NCI-H2029 (cell line): ENCODE data around the gene COL16A1.

Source experiments
- DNase-seq: peaks from one replicate; lab custom pipeline; 2025; lab: John Stamatoyannopoulos, UW

COL16A1 gene

DNA sequence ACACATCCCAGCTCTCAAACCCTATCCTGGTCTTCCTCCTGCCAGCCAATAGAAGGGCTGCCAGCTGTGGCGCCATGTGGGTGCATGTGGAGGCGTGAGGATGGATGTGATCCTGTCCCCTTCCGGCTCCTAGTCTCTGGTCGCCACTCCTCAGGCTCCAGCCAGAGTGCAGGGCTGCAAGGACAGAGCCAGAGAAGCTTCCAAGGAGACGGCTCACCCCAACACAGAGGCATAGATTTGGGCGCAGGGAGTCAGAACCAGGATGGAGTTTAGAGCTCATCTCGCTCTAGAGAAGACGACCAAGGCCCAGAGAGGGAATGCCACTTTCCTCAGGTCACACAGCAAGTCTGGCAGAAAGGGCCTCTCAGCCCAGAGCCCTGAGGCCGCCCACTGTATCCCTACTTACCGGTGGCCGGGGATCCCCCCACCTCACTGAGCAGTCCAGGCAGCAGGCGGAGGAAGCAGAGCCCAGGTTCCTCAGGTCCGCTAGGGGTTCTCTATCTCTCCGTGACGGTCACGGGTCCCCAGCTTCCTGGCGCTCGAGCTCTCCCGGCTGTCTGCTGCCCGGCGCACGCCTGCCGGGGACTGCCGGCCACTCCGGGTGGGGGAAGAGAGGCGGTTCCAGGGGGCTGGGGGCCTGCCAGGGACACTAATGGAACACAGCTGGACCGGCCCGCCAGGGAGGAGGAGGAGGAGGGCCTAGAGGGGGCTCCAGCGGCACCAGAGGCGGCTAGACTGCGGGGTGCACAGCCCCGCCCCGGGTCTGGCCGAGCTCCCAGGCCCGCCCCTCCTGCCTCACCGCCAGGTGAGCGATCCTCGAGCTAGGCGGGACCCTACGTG, at the start of gene COL16A1:
Gene COL16A1 (minus strand): TSS at position 587 of the 840 bp plus-strand sequence. CDS start 1,824 bp downstream, outside the sequence.
- DNase-seq, result no peak

DNA sequence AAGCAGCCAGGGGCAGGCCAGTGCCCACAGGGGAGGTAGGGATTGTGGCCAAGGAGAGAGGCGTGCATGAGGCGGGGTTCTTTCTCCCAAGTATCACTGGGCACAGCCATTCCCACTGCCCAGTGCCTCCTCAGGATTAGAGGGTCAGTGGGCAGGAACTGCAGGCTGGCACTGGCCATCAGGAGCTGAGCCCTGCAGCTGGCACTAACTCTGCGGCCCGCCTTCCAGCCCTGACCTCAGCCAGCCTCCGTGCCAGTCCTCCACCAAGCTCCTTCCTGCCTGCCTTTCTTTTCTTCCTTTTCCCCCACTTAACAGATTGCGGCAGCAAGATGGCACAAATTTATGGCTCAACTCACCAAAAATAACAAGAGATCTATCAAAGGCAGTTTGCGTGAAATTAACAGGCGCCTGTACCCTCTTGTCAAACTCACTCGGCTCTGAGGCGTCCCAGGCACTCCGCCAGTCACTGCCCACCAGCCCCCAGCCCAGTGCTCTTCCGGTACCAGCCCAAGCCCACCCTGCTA, 49.2 kb upstream of the COL16A1 start:
- DNase-seq, result no peak

DNA sequence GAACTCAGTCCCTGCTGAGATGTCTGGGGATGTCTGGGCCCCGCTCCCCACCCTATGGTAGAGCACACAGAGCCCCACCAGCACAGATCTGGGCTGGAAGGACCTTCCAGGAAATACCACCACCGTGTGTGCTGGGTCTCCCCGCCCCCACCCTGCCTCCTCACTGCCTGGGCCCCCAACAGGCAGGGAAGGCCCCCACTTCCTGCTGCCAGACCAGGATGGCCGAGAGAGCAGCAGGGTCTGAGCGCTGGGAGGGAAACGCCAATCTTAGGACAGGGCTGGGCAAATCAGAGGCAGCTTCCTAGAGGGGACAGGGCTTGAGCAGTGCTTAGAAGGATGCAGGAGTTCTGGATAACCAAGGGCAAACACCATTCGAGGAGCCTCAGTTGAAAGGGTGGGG, 48.4 kb upstream of the COL16A1 start:
- no peak for DNase-seq

DNA sequence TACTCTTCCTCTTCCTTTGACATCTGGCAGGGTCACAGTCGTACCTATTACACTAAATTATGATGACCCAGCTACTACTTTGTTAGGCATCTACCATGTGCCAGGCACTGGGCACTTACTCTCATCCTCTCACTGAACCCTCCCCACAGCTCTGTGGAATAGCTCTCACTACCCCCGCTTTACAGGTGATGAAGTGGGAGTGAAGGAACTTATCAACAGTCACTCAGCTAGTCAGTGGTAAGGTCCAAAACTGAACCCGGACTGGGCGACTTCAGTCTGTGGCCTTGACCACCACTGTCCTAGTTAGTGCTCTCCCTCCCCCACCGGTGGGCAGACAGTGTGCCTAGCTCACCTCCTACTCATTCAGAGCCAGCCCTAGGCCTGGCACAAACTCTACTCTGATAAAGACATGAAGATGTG, 48.0 kb upstream of the COL16A1 start:
- no peak for DNase-seq

DNA sequence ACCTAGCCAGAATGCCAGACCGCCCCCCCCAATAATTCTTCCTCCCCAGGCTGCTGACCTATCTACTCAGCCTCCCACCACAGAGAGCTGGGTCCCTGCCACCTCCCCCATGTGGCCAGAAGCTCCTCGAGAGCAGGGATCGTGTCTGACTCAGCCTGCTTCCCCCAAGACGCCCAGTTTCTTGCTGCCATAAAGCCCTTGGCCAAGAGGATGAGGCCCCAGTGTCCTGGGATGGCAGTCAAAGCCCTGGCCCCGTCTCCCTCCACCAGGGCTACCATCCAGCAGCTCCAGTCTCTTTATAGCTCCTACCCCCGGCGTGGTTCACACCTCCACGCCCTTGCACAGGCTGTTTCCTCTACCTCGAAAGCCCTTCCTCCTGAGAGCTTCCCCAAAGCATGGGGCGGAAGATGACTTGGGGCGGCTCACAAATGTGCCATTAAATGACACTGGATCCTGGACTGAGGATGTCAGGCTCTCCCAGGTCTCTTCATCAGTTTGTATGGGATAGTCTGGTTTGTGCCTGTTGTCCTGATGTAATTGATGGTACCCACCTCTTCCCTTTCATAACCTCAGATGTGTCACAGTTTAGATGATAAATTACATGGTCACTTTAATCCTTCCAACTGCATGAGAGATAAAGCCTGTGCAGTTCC, 47.2 kb upstream of the COL16A1 start:
- no peak for DNase-seq

DNA sequence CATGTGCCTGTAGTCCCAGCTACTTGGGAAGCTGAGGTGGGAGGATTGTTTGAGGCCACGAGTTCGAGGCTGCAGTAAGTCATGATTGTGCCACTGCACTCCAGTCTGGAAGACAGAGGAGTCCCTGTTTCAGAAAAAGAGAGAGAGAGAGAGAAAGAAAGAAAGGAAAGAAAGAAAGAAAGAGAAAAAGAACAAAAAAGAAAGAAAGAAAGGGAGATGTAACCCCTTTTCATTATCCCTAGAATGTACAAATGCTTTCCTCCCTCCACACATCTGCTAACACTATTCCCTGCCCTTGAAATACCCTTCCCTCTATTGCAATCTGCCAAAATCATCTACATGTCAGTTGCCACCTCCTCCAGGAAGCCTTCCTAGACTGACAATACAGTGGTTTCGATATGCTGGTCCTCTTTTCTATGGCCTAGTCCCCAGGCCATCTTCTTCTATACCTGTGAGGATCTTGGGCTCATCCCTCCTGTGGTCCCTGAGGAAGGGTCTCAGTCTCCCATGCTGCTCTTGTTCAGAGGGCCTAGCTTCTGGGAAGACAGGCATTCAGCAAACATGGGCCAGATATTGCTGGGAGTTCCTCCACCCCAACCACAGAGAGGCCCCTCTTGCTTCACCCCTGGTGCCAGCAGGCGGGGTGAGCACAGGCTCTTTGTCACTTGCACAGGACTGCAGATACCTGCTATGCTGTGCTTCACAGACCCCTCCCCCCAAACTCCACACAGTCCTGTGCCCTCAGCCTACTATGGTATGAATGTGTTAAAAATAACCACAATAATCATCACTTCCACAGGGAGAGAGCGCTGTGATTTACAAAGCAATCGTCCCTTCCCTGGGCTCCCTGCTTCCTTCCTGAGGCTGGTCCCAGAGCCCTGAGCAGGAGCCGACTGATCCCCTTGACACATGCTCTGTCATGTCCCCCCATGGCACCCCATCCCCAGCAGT, 46.2 kb upstream of the COL16A1 start:
- DNase-seq, result no peak

DNA sequence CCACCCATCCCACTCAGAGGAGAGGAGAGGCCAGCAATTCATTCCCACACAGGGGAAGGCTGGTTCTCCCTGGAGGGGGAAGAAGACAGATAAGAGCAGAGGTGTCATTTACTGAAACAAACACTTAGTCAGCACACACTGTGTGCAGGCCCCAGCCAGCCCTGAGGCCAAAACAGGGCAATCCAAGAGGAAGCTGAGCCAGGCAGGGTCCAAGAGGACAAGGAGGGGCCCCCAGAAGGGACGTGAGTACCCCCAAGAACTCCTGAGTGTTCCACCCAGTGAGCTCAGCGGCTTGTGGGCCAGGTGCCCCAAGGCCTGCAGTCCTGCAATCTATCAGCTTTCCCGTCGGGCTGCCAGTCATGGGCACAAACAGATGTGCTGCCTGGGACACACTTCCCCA, 44.5 kb upstream of the COL16A1 start:
- no peak for DNase-seq

DNA sequence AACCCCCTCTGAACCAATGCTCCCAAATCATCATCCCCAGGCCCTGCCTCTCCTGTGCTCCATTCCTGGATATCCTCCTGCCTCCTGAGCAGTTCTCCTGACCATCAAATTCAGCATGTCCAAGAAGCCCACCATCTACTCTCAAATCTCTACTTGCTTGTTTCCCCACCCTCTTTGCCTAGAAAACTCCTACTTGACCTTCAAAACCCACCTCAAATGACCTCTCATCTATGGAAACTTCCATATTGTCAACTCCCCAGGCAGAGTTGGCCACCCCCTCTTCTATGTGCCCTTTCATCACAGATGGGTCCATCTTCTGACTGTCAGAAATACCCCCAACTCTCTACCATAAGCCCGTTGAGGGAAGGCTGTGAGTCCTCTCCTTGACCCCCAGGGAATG, 43.5 kb upstream of the COL16A1 start:
- DNase-seq, result no peak

DNA sequence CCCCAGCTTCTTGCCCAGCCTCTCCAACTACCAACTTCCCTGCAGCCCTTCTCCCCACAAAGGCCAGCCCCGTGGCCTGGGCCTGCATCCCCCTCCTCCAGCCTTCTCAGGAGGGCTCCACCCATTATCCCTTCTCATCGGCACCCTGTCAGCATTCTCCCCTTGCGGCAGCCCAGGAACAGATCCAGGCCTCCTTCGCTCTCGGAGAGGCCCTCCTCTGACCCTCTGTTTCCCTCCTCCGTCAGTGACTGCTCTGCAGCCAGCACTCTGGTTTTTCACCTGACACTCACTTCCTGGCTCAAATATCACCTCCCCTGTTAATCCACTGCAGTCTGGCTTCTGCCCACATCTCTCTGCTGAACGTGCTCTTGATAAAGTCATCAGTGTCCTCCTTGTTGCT, 42.9 kb upstream of the COL16A1 start:
- no peak for DNase-seq

DNA sequence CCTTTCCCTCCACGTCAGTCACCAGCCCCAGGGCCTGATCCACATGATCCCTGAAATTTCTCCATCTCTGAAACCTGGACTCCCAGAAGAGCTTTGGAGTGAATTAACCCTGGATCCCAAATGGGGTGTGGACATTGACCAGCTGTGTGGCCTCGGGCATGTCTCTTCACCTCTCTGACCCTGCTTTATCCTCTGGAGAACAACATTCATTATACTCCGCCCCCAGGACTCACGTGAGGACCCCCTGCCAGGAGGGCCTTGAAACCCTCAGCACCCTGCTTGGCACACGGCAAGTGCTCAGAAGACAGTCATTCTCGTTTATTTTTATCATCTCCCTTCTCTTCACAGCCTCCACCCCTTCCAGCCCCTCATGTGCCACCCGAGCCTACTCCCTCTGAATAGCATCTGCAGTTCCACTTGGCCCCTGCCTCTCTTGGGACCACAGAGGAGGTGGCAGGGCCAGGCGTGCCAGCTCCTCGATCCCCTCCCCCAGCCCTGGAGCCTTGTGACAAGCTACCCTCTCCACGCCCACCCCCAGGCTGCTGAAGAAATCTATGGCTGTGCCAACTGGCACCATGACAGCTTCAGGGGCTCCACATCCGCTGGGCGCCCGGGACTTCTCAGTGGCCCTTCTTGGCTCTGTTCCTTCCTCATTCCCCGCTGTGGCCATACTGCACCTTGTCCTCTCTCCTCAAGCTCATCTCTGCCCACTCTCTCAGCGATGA, 42.3 kb upstream of the COL16A1 start:
- no peak for DNase-seq

DNA sequence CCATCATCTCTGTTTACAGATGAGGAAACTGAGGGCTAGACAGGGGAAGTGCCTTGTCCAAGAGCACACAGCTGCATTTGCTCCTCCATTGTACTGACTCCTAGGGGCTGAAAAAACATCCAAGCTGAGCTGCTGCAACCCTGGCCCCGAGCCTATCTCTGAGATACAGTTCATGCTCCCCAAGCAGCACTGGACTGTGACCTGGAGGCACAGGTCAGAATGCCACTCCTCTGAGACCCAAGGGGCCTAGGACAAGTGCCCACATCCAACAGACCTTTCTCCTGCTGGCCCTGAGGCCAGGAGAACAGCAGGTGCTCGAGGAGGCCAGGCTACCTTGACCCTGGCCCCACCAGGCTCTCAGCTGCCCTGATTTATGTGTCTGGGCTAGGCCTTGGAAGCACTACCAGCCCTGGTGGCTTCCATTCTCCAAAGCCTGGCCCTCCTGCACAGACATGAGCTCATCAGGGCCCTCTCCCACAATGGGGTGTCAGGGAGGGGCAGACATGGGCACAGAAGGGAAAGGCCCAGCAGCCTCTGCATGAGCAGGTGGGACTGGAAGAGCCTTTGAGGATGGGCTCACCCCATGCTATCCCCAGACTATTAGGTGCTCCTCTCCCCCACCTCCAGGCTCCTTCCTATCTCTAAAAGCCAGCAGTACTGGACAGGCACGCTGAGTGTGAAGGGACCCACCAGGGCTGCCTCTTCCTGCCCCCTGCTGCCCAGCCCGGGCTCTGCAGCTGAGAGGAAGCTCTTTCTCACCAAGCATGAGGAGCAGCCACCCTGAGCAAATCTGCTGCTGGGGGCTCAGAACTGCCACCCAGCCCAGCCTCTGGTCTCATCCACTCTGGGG, 41.5 kb upstream of the COL16A1 start:
- DNase-seq, result no peak

DNA sequence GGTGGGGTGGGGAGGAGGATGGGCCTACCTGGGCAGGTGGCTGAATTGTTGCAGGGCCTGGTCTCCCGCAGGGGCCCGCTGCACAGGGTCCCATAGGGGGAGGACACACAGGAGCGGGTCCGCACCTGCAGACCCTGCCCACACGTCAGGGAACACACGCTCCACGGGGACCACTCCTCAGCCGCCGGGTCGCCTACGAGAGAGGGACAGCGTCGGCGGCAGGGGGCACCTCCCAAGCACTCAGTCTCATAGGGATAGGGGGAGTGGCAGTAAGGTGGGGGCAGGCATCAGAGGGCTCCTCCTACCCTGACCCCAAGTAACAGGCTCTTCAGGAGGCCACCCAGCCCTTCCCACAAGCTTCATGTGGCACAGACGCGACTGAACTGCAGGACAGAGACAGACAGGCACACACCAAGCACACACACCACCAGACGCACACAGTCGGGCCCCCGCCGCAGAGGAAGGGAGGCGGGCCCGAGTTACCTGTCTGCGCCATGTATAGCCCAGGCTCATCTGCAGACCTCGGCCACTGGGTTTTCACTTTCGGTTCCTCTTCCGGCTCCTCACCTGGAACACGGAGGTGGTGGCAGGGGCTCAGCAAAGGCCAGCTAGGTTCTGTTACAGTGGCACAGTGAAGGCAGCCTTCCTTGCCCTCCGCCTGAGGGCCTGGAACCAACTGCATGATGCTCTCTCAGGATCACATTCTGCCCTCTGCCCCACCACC, 40.5 kb upstream of the COL16A1 start:
- no peak for DNase-seq

DNA sequence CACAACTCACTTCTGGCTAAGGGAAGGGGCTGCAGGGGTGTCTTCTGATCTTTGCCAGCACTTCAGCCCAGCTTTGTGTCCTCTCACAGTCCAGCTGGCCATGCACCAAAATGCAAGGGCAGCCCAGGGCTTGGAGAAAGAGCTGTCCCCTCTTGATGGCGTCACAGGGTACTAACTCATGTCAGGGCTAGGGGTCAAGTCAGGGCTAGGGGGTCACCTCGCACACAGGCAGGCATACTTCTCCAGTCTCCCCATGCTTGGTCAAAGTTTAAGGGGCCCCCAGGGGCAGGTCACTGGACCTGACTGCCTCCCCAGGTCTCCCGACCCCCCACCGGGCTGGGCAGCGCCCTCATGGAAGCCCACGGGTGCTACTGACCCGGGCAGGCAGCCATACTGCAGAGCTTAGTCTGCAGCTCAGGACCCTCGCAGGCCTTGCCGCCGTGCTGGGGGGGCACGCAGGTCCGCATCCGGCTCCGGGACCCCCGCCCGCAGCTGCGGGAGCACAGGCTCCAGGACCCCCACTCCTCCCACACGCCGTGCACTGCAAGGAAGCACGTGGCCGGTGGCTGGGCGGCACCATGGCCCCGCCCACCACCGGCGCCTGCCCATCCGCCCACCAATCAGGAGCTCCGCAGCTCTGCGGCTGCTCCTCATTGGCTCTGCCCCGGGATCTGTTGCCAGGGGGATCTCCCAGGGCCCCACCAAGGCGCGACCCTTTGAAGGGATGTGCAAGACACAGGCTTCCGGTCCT, 38.8 kb upstream of the COL16A1 start:
- no peak for DNase-seq

DNA sequence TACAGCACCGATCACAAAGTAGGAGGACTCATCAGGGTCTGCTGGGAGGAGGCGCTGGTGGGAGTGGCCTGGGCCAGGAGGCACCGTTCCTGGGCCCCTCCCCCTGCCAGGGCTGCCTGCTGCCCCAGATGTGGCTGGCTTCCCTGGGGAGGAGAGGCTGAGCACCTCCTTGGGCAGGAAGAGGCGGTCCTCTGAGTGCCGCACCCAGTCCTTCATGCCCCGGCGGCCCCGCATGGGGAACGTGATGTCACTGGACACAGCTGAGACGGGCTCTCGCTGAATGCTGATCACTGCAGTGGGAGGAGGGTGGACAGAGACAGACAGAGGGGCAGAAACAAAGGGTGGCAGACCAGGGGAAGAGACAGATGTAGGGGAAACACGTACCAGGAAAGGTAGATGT, 35.5 kb upstream of the COL16A1 start:
- DNase-seq, result no peak

DNA sequence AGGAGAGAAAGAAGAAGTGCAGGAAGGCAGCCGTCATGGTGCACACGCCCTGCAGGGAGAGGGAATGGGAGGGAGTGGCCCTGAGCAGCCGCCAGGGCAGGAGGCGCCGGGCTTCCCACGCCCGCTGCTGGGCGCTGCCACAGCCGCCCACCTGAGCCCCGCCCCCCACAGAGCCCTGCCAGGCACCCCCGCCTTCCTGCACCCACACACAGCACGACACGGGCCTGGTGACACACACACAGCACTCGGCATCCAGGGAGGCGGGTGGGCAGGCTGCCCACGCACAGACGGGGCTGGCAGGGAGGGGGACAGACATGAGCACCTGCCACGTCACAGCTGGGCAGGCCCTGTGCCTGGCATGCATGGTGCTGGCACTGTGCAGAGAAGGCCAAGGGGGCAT, 32.9 kb upstream of the COL16A1 start:
- DNase-seq, result no peak

DNA sequence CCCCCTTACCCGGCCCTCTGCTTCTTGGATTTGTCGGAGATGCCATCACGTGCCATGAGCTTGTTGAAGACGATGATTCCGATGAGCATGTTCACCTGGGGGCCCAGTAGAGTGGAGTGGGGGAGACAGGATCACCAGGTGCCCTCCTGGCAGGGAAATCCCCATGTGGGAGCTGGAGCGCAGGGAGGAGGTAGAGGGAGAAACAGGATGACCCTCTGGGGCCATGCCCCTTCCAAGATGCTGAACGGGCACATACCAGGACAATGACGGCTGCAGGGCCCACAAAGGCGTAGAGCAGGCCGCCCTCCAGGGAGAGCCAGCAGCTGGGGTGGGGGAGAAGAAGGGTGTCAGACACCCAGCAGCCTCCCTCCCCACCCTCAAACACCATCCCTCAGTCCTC, 31.8 kb upstream of the COL16A1 start:
- no peak for DNase-seq

DNA sequence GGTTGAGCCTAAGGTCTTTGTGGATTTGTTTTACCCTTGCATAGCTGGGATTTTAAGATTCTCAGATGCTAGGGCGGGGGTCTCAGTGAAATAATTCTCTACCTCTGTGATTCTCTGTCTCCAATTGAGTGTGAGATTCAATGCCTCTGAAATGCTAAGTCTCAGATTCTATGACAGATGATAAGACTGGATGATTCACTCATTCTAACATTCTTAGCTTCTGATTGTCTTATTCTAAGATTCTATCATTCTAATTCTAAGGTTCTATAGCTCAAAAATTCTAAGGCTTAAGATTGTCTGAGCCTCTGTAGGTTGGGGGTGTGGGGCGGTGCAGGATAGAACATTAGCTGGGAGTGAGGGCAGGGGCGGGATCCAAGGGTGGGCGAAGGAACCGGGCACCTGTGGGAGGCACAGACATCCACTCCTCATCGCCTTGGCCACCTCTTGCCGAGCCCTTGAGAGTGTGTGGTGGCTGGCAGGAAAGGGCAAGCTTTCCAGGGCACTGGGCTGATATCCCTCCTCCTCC, 30.8 kb upstream of the COL16A1 start:
- DNase-seq, result no peak

DNA sequence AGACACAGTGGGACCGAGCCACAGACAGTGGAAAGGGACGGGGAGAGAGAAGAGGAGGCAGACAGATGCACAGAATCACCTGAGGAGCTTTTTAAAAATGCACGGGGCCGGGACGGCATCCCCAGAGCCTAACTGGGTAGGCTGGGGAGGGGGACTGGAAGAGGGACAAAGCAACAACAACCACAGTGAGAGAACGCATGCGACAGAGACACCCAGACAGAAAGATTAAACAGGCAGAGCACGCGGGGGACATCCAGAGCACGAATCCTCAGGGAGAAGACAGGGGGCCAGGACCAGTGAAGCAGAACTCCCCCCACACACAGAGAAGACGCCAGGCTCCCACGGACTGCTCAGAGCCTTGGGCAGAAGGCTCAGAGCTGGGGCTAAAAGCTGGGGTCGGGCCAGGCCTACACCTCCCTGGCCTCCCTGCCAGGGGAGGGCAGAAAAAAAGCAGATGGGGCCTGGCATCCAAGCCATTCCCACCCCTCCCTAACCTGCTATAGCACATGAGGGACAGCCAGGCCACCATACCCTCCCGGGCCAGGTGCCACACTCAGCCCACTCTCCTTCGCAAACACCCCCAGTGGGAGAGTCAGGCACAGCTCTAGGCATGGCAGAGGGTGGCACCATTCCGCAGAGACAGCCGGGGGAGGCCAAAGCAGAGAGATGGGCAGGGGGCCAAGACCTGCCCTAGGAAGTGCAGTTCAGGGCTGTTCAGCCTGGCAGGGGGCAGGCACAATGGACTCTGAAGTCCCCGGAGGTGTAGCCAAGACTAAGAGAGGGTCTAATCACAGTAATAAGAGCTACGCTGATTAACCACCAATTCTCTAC, 29.8 kb upstream of the COL16A1 start:
- peak; percentile 43 for DNase-seq
